Activated naive CD4-positive, alpha-beta T cell treated with anti-CD3 and anti-CD28 coated beads, Interleukin-2, amount 50 U/mL, for 72 hours (primary cell): Measurements from ENCODE around the gene WDR72. TPM values are rescaled to one million over a fixed set of nuclear protein-coding genes. Genes with fewer than 3 reads are reported as not detected.

Experiments
- ATAC-seq, 2 donors: fragments of 150-1000 bp; cut with Tn5 transposase; 2 replicates each; pipeline ENCODE4 v1.10.0; 2021; ENCODE audit warnings: mild to moderate bottlenecking in 2 of 2, moderate library complexity in 2 of 2
- DNase-seq, 2 donors: peaks; one replicate each; pipeline ENCODE4 v3.0.0; 2021 to 2022; ENCODE audit warnings: low spot score in 2 of 2
- H3K27ac Mint-ChIP-seq, 2 donors: one replicate each; pipeline ENCODE4 v1.8.0; 2022; ENCODE audit warnings: mild to moderate bottlenecking in 2 of 2, mixed read lengths in 2 of 2
- H3K36me3 Mint-ChIP-seq, 2 donors: one replicate each; pipeline ENCODE4 v1.8.0; 2022; ENCODE audit warnings: mixed read lengths in 2 of 2
- H3K9me3 Mint-ChIP-seq, 2 donors: one replicate each; pipeline ENCODE4 v1.8.0; 2022; ENCODE audit warnings: mixed read lengths in 2 of 2
- total RNA-seq, 2 donors: library from RNA; stranded (reverse); gene quantifications; one replicate each; pipeline ENCODE4 v1.2.3, GENCODE V29; 2022

The WDR72 gene
- total RNA-seq, 2 donors from 2014 or later: not detected

DNA sequence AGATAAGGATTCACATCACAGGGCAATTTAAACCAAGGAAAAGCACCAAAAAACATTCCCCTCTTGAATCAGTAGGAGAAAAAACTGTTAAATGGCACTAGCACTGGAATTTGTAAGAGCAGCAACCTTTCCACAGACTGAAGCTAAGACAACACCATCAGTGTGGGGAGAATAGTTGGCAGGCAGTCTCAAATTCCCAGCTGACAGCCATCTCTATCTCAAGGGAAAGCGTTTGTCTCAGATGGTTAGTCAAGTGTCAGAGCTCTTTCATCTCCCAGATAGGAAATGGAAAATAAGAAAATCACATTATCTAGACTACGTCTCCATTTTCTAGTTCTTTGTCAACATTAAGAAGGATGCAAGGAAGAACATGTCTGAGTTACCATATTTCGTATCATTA, 228.7 kb downstream of the WDR72 start:
- DNase-seq: no peak
- H3K9me3 Mint-ChIP-seq: peaks cover 0 to 5% of the 10 kb centered on the region in 2 donors
- H3K36me3 Mint-ChIP-seq: no peaks in the 10 kb centered on the region
- ATAC-seq: no peak
- H3K27ac Mint-ChIP-seq: no peak overlapping the region

DNA sequence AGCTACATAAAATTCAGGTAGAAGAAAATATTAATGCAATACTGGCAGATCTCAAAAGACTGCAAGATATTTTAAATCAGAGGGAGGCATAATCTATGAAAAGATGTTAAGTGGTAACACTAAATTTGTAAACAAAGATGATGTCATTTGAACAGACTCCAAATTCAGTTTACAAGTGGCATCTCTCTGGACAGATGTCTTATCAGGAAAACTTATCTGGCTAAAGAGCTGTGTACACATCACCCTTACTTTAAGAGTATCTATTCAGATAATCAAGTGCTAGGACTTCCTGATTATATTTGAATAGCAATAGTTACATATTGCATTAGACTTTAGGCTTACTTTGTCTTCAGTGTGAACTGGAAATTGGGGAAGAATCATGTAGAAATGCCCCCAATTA, 231.5 kb downstream of the WDR72 start:
- no peak for ATAC-seq
- no peaks in the 10 kb centered on the region for H3K9me3 Mint-ChIP-seq
- H3K36me3 Mint-ChIP-seq: no peaks in the 10 kb centered on the region
- no peak overlapping the region for H3K27ac Mint-ChIP-seq
- DNase-seq: no peak

DNA sequence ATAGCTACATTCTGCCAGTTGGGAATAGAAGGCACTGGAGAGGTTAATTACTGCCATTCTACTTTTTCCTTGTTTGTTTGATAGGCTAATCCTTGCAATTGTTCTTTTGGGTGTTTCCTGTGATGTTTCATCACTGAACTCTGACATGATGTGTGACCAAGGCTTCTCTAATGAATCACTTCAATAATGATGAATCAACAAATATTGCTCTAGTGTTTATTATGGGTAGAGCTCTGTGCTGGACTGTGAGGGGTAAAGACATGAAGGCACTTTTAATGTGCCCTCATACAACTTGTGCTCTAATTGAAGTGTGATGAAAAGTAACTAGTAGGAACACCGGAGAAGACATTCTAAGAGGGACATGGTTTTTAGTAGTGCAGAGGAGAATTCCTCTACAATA, 233.6 kb downstream of the WDR72 start:
- Mint-ChIP-seq H3K27ac (no peak overlapping the region), H3K9me3 (no peaks in the 10 kb centered on the region)
- no peak for ATAC-seq

DNA sequence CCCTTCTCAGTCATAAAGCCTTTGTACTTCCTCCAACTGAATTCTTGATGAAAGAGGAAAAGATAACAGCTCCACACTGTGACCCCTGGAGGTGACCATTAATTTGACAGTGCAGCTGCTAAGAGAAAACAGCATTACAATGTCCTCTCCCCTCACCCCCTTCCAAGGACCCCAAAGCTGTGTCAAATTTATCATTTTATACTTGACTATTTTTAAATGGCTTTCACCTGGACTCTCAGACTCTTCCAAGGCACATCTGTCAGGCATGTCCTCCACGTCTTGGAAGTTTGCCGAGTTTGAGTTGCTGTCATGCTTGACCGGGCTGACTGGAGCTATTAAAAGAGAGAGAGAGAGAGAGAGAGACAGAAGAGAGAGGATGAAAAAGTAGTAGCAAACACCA, 236.5 kb downstream of the WDR72 start:
- no peak for ATAC-seq
- no peaks in the 10 kb centered on the region for H3K36me3 Mint-ChIP-seq
- no peaks in the 10 kb centered on the region for H3K9me3 Mint-ChIP-seq
- H3K27ac Mint-ChIP-seq: no peak overlapping the region
- DNase-seq: no peak

More for the DNA sequence above, 233.6 kb downstream of the WDR72 start:
- H3K36me3 Mint-ChIP-seq: no peaks in the 10 kb centered on the region
- DNase-seq: no peak

DNA sequence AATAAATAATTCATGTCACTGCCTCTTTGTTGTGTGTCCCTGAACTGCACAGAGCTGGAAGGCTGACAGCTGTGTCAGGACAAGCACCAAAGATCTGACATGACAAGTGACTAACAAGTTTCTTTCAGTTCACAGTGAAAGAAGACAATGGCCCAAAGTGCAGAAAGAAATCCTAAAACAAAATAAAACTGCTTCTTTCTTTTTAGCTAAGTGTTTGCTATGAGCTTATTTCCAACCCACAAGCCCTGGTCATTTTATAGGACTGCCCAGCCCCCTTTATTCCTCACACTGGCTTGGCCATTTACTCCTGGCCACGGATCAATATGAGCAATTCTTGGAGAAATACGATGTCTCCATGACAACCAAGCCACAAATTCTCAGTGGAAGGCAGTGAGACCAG, 238.5 kb downstream of the WDR72 start:
- DNase-seq (no peak), ATAC-seq (no peak)
- H3K9me3 Mint-ChIP-seq: no peaks in the 10 kb centered on the region
- no peak overlapping the region for H3K27ac Mint-ChIP-seq
- no peaks in the 10 kb centered on the region for H3K36me3 Mint-ChIP-seq

DNA sequence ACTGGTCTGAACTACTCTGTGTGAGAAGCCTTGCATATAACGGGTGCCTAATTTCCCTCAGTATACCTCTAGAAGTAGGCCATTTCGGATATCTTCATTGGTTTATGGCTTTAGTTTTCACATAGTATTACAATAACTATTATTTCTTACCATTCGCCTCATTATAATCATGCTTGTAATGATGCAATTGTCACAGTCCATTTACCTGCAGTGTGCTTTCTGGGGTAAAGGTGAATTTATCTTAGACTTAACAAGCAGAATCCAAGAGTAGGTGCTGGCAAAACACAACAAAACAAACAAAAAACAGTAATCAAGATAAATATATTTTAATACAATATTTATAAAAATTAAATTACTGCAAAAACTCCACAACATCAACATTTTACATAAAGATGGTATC, 246.0 kb downstream of the WDR72 start:
- no peak for ATAC-seq
- no peak overlapping the region for H3K27ac Mint-ChIP-seq
- H3K36me3 Mint-ChIP-seq: no peaks in the 10 kb centered on the region
- peaks cover 2 to 6% of the 10 kb centered on the region in 2 donors for H3K9me3 Mint-ChIP-seq
- DNase-seq: no peak

DNA sequence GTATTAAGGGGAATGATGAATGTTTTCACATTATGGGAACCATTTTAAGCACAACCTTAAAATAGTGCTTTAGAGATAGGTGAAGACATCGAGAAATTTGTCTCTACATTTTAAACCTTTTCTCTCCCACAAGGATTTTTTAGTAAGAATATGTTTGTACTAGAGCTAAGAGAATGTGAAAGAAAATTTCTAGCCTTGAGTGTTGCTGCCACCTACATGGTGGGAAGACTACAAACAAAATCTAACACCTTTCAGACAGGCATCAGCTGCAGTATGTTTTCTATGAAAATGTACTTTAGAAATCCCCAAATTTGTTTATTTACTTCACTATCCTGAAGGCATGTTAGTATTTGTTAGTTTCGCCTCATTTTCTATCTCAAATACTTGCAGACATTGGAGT, 247.4 kb downstream of the WDR72 start:
- no peak for DNase-seq

DNA sequence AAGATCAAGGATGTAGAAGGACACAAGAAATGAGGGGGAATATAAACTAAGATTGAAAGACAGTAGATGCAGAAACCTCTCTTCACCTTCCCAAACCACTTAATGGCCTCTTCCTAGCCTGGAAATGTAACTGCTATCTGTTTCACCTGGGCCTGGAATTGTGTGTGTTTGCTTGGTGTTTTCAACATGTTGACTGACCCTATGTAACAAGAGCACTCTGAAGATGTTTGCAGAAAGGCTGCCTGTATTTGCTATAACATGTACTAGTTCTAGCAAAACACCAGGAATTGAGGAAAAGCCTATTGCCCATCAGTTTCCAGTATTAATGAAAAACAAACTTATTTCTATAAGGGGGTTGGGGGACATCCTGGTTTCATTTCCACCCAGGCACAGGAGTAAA, 248.3 kb downstream of the WDR72 start:
- Mint-ChIP-seq H3K36me3 (no peaks in the 10 kb centered on the region), H3K9me3 (peaks cover 7 to 8% of the 10 kb centered on the region in 2 donors), H3K27ac (no peak overlapping the region)
- ATAC-seq (no peak), DNase-seq (no peak)

More for the DNA sequence above, 247.4 kb downstream of the WDR72 start:
- H3K36me3 Mint-ChIP-seq: no peaks in the 10 kb centered on the region
- H3K9me3 Mint-ChIP-seq: peaks cover 7 to 8% of the 10 kb centered on the region in 2 donors
- ATAC-seq: no peak
- H3K27ac Mint-ChIP-seq: no peak overlapping the region

DNA sequence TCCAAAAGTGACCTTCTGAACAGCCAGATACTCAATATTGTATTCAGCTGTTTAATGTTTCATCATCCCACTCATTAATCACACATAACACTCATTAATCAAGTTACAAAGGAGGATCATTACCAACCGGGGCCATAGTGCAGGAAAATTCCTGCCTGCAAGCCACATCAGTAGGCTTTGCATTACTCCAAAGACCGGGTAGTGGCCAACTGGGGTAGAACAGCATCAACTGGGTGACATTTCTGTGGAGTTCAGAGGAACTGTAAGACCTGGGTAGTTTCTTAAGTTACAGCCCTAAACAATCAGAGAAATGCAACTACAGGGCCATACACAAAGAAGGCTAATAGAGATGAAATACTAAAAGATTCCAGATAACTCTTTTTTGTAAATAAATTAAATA, 253.1 kb downstream of the WDR72 start:
- H3K9me3 Mint-ChIP-seq: peaks cover 7 to 8% of the 10 kb centered on the region in 2 donors
- H3K27ac Mint-ChIP-seq: no peak overlapping the region
- ATAC-seq (no peak), DNase-seq (no peak)
- H3K36me3 Mint-ChIP-seq: no peaks in the 10 kb centered on the region

DNA sequence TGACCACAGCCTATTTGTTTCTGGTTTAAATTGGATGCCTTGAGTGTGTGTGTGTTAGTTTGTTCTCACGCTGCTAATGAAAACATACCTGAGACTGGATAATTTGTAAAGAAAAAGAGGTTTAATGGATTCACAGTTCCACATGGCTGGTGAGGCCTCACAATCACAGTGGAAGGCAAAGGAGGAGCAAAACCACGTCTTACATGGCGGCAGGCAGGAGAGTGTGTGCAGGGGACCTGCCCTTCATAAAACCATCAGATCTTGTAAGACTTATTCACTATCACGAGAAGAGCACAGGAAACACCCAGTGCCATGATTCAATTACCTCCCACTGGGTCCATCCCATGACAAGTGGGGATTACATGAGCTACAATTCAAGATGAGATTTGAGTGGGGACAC, 260.5 kb downstream of the WDR72 start:
- no peaks in the 10 kb centered on the region for H3K36me3 Mint-ChIP-seq
- no peak for ATAC-seq
- no peak for DNase-seq
- peaks cover 4% of the 10 kb centered on the region in 2 donors for H3K9me3 Mint-ChIP-seq
- H3K27ac Mint-ChIP-seq: no peak overlapping the region

DNA sequence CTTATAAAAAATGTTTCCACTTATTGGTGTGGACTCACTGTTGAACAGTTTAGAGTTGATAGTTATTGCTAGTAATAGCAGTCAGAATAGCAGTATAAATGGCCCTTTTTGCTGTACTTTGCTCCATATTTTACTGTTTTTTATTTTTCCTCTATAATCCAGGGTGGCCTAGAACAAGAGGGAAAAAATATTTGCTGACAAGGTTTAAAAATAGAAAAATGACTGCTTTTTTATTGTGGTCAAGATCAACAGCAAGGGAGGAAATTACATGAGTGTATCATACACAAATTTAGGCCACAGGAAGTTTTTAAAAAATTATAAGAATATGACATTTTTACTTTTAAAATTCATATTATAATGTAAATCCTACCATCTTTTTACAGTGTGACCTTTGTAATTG, 269.1 kb downstream of the WDR72 start:
- no peak for ATAC-seq
- no peak for DNase-seq
- H3K36me3 Mint-ChIP-seq: no peaks in the 10 kb centered on the region
- peaks cover 0 to 5% of the 10 kb centered on the region in 2 donors for H3K9me3 Mint-ChIP-seq
- no peak overlapping the region for H3K27ac Mint-ChIP-seq

DNA sequence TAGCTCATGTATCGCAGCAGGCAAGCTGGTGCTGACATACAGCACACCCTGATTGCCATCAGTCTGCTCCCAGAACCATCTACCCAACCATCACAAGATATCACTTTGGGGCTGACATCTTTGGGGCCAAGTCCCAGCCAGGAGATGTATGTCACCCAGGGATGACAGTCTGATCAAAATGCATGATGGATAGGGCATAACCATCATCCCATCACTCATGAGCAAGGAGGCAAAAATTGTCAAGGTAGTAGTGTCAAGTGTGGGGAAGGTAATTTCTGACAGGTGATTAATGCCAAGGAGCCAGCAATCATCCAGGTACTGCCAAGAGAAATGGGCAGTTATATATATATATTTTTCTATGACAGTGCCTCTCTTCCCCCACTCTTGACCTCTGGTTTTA, 277.4 kb downstream of the WDR72 start:
- Mint-ChIP-seq H3K9me3 (no peaks in the 10 kb centered on the region), H3K36me3 (no peaks in the 10 kb centered on the region), H3K27ac (no peak overlapping the region)
- DNase-seq (no peak), ATAC-seq (no peak)

DNA sequence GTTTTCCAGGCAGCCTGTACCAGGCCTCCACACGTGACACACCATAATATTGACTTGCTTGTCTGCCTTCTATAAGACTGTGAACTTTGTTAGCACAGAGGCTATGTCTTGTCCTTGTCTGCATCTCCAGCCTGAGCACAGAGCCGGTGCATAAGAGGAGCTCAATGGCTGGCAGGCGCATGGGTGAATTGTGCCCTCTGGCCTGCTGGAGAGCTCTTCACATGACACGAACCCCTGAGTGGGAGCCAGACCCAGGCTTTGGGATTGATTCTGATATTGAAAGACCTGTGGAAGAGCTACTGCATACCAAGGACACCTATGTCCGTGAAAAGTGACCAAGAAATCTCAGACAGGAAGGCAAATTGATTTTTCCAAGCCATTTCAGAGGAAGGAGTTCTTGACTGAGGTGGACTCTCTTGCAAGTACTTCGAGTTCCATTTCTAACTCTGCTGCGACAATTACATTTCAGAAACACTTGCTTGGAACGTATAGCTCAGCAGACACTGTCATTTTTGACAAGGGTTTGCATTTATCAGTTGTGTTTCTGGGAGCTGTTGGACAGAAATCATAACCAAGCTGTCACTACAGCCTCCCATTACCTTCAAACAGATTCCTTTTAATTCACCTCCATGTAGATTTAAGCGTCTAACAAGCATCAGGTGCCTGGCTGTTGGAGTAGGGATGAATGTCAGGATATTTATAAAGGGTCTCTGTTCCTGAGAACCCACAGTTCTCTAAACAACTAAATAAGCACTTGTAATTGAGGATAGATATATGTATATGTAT, 281.3 kb downstream of the WDR72 start:
- H3K36me3 Mint-ChIP-seq: no peaks in the 10 kb centered on the region
- no peak overlapping the region for H3K27ac Mint-ChIP-seq
- no peak for DNase-seq
- no peak for ATAC-seq
- no peaks in the 10 kb centered on the region for H3K9me3 Mint-ChIP-seq

DNA sequence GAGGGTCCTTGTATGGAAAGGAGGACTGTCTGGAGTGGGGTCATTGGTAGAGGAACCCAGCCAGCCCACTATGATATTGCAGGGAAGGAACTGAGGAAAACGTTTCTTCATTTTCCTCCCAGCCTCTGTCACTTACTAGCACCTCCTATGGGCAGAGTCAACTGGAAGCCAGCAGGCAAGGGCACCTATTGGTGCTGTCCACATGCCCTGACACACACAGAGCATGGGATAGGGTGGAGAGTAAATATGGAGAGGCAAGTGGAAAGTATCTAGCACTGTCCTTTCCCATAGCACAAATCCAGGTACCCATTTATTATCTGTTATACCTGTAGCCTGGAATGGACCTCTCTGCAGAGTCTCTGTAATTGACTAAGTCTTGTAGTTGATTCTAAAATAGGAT, 285.6 kb downstream of the WDR72 start:
- Mint-ChIP-seq H3K36me3 (peaks cover 5 to 6% of the 10 kb centered on the region in 2 donors), H3K27ac (no peak overlapping the region), H3K9me3 (peaks cover 6% of the 10 kb centered on the region in 2 donors)
- no peak for DNase-seq
- ATAC-seq: no peak

DNA sequence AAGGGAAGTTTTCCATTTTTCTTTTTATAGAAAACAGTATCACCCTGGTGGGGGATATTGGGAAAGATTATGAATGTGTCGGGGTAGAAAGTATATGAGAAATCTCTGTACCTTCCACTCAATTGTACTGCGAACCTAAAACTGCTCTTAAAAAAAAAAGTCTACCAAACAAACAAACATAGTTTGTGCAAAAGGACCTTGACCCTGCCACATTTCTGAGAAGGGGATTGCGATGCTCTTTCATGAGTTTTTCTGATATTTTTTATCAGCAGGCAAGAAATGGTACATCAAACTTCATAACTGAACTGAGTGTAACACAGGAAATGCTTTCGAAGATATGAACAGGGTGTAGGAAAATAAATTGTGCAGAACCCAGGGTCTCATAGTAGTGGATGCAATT, 286.0 kb downstream of the WDR72 start:
- Mint-ChIP-seq H3K36me3 (peaks cover 5 to 6% of the 10 kb centered on the region in 2 donors), H3K27ac (no peak overlapping the region), H3K9me3 (peaks cover 8 to 9% of the 10 kb centered on the region in 2 donors)
- DNase-seq (no peak), ATAC-seq (no peak)

DNA sequence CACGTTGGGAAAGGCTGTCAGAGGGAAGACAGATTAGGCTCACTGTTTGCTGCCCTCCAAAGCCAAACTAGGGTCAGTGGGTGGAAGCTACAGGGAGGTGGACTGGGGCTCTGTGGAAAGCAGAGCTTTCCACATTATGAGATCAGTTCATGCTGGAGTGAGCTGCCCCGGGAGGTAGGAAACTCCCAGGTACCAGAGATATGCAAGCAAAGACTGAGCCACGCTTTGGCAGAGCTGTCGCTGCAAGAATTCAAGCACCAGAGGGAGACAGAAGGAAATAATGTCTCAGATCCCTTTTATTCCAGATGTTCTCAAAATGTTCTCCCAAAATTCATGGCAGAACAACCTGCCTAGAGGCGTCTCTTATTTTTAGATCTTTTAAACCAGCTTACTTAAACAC, 286.6 kb downstream of the WDR72 start:
- ATAC-seq: no peak
- Mint-ChIP-seq H3K36me3 (peaks cover 5 to 6% of the 10 kb centered on the region in 2 donors), H3K27ac (no peak overlapping the region), H3K9me3 (peaks cover 12 to 13% of the 10 kb centered on the region in 2 donors)
- DNase-seq: no peak

DNA sequence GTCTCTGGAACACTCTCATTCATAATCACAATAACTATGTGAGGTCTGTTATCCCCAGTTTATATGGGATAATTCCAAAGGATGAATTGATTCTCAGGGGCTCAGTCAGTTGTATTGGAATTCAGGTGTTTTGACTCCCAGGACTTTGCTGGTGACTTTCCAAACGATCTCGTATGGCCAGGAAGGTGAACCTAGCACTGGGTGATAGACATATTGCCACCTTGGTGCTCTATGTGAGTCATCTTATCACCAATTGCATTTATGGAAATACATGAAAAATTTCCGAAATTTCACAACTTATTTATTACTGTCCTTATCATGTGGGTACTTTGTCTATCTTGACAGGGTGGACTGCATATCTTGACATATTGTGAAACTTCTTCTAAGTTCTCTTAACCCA, 287.3 kb downstream of the WDR72 start:
- no peak for ATAC-seq
- H3K9me3 Mint-ChIP-seq: peaks cover 12 to 13% of the 10 kb centered on the region in 2 donors
- H3K27ac Mint-ChIP-seq: no peak overlapping the region
- no peak for DNase-seq
- H3K36me3 Mint-ChIP-seq: peaks cover 5 to 6% of the 10 kb centered on the region in 2 donors

DNA sequence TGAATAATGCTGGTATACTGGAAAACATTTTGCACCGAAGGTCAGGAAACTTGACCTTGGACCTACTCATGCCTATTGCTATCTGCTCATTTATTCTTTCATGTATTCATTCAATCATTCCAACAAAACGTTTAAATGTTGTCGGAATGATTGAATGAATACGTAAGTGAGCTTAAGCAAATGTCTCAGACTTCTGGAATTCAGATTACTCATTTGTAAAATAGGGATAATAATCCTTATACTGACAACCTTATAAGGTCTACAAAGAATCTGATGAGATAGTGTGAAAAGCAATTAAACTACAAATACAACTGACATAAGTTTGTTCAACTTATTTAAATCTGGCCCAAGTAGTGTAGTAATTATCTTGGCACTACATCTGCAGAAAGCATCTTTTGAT, 288.7 kb downstream of the WDR72 start:
- no peak for ATAC-seq
- Mint-ChIP-seq H3K36me3 (peaks cover 5 to 6% of the 10 kb centered on the region in 2 donors), H3K9me3 (peaks cover 12 to 13% of the 10 kb centered on the region in 2 donors), H3K27ac (no peak overlapping the region)
- DNase-seq: no peak
